GM23338 (cell line): ENCODE data around the gene ELF5. TPM values are rescaled to one million over a fixed set of nuclear protein-coding genes. Genes with fewer than 3 reads are reported as not detected.

Source experiments
- ETS1 ChIP-seq: IDR thresholded peaks from 2 replicates; pipeline ENCODE4 v1.6.1; 2016; ENCODE audit warnings: antibody characterized with exemption
- EZH2phosphoT487 ChIP-seq: fragments of 200-600 bp; sonication (generic); IDR thresholded peaks from one replicate; pipeline ENCODE4 v1.8.1; 2018; ENCODE audit warnings: antibody characterized with exemption; ENCODE audit not compliant: unreplicated experiment
- NANOG ChIP-seq: IDR thresholded peaks from 2 replicates; pipeline ENCODE4 v1.6.1; 2016; ENCODE audit warnings: antibody characterized with exemption, borderline replicate concordance
- POLR2AphosphoS5 ChIP-seq: IDR thresholded peaks from 2 replicates; pipeline ENCODE4 v1.6.1; 2016; ENCODE audit warnings: antibody characterized with exemption, low read depth
- ZNF114 ChIP-seq: fragments of 250-450 bp; sonication (Bioruptor Pico); IDR thresholded peaks from 2 replicates; pipeline ENCODE4 v1.5.0; 2020; ENCODE audit warnings: mild to moderate bottlenecking, moderate library complexity
- polyA plus RNA-seq: library from polyadenylated mRNA; unstranded; fragments of >200 nt; fragmentation: Nextera tagmentation; extraction: Ambion mirVana; gene quantifications from 2 replicates; pipeline ENCODE4 v1.2.1, GENCODE V29; 2016
- total RNA-seq: library from RNA; depleted of rRNA; stranded (reverse); fragments of >200 nt; shearing (Covaris generic); gene quantifications from 2 replicates; pipeline ENCODE4 v1.2.3, GENCODE V29; 2014
- TF ChIP-seq, protein P1 (sequence below): fragments of 250-450 bp; sonication (Bioruptor Pico); IDR thresholded peaks from 2 replicates; pipeline ENCODE4 v1.5.0; 2020; ENCODE audit warnings: mild to moderate bottlenecking, moderate library complexity
- TF ChIP-seq, protein P2 (sequence below), 2 experiments: fragments of 200-600 bp in 1 of 2; sonication (generic) in 1 of 2; conservative IDR thresholded peaks; 2 replicates each; pipeline versions ENCODE4 v1.5.1 to v1.6.1; 2016 to 2017; ENCODE audit warnings: antibody characterized with exemption in 2 of 2, low read depth in 2 of 2, mild to moderate bottlenecking in 2 of 2, moderate library complexity in 1 of 2

The ELF5 gene
- total and polyA plus RNA-seq, 2 experiments from 2014 or later = not detected

GRCh38 chr11:34460278-34460677 lies 53.3 kb downstream of the ELF5 start (continued):
- TF ChIP-seq, protein P1, sequence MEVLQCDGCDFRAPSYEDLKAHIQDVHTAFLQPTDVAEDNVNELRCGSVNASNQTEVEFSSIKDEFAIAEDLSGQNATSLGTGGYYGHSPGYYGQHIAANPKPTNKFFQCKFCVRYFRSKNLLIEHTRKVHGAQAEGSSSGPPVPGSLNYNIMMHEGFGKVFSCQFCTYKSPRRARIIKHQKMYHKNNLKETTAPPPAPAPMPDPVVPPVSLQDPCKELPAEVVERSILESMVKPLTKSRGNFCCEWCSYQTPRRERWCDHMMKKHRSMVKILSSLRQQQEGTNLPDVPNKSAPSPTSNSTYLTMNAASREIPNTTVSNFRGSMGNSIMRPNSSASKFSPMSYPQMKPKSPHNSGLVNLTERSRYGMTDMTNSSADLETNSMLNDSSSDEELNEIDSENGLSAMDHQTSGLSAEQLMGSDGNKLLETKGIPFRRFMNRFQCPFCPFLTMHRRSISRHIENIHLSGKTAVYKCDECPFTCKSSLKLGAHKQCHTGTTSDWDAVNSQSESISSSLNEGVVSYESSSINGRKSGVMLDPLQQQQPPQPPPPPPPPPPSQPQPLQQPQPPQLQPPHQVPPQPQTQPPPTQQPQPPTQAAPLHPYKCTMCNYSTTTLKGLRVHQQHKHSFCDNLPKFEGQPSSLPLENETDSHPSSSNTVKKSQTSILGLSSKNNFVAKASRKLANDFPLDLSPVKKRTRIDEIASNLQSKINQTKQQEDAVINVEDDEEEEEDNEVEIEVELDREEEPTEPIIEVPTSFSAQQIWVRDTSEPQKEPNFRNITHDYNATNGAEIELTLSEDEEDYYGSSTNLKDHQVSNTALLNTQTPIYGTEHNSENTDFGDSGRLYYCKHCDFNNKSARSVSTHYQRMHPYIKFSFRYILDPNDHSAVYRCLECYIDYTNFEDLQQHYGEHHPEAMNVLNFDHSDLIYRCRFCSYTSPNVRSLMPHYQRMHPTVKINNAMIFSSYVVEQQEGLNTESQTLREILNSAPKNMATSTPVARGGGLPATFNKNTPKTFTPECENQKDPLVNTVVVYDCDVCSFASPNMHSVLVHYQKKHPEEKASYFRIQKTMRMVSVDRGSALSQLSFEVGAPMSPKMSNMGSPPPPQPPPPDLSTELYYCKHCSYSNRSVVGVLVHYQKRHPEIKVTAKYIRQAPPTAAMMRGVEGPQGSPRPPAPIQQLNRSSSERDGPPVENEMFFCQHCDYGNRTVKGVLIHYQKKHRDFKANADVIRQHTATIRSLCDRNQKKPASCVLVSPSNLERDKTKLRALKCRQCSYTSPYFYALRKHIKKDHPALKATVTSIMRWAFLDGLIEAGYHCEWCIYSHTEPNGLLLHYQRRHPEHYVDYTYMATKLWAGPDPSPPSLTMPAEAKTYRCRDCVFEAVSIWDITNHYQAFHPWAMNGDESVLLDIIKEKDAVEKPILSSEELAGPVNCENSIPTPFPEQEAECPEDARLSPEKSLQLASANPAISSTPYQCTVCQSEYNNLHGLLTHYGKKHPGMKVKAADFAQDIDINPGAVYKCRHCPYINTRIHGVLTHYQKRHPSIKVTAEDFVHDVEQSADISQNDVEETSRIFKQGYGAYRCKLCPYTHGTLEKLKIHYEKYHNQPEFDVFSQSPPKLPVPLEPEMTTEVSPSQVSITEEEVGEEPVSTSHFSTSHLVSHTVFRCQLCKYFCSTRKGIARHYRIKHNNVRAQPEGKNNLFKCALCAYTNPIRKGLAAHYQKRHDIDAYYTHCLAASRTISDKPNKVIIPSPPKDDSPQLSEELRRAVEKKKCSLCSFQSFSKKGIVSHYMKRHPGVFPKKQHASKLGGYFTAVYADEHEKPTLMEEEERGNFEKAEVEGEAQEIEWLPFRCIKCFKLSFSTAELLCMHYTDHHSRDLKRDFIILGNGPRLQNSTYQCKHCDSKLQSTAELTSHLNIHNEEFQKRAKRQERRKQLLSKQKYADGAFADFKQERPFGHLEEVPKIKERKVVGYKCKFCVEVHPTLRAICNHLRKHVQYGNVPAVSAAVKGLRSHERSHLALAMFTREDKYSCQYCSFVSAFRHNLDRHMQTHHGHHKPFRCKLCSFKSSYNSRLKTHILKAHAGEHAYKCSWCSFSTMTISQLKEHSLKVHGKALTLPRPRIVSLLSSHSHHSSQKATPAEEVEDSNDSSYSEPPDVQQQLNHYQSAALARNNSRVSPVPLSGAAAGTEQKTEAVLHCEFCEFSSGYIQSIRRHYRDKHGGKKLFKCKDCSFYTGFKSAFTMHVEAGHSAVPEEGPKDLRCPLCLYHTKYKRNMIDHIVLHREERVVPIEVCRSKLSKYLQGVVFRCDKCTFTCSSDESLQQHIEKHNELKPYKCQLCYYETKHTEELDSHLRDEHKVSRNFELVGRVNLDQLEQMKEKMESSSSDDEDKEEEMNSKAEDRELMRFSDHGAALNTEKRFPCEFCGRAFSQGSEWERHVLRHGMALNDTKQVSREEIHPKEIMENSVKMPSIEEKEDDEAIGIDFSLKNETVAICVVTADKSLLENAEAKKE = no peak
- TF ChIP-seq NANOG (no peak), EZH2phosphoT487 (no peak), ETS1 (no peak), ZNF114 (CRISPR knock-in tag) (no peak), POLR2AphosphoS5 (no peak)
- TF ChIP-seq, protein P2, sequence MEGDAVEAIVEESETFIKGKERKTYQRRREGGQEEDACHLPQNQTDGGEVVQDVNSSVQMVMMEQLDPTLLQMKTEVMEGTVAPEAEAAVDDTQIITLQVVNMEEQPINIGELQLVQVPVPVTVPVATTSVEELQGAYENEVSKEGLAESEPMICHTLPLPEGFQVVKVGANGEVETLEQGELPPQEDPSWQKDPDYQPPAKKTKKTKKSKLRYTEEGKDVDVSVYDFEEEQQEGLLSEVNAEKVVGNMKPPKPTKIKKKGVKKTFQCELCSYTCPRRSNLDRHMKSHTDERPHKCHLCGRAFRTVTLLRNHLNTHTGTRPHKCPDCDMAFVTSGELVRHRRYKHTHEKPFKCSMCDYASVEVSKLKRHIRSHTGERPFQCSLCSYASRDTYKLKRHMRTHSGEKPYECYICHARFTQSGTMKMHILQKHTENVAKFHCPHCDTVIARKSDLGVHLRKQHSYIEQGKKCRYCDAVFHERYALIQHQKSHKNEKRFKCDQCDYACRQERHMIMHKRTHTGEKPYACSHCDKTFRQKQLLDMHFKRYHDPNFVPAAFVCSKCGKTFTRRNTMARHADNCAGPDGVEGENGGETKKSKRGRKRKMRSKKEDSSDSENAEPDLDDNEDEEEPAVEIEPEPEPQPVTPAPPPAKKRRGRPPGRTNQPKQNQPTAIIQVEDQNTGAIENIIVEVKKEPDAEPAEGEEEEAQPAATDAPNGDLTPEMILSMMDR (conservative IDR thresholded peaks at IDR 0.05; ENCODE audit: low read depth in 2 of 2) = no peak
